HL-60 (cell line): Measurements from ENCODE around the gene KCNMA1.

Experiments
- DNase-seq, 2 experiments: peaks; one replicate each; pipeline ENCODE4 v3.0.0-alpha.2; 2010 to 2020; ENCODE audit warnings: low read depth in 1 of 2, low spot score in 1 of 2
- H3K27ac ChIP-seq: fragments of 250-450 bp; sonication (Bioruptor Pico); replicated peaks from 2 replicates; pipeline ENCODE4 v1.5.1; 2020; ENCODE audit warnings: mild to moderate bottlenecking, moderate library complexity
- H3K27me3 ChIP-seq: fragments of 250-450 bp; sonication (Bioruptor Pico); 2 replicates; pipeline ENCODE4 v1.5.1; 2021; ENCODE audit warnings: mild to moderate bottlenecking, moderate library complexity; ENCODE audit not compliant: insufficient read depth, poor library complexity, severe bottlenecking
- H3K4me3 ChIP-seq: replicated peaks from 2 replicates; pipeline ENCODE4 v1.5.1; 2011; ENCODE audit warnings: mild to moderate bottlenecking, control low read depth, low read length; ENCODE audit not compliant: insufficient read depth
- CTCF ChIP-seq: IDR thresholded peaks from one replicate; pipeline ENCODE4 v1.5.1; 2011; ENCODE audit warnings: low read length, control low read depth, inconsistent platforms; ENCODE audit not compliant: insufficient read depth
- GABPA ChIP-seq: IDR thresholded peaks from 2 replicates; pipeline ENCODE4 v1.6.1; 2012; ENCODE audit warnings: low read depth
- POLR2AphosphoS5 ChIP-seq: IDR thresholded peaks from 2 replicates; pipeline ENCODE4 v1.6.1; 2012; ENCODE audit warnings: low read depth
- REST ChIP-seq: IDR thresholded peaks from 2 replicates; pipeline ENCODE4 v1.6.1; 2012; ENCODE audit warnings: low read depth; ENCODE audit not compliant: insufficient replicate concordance
- SPI1 ChIP-seq: IDR thresholded peaks from 2 replicates; pipeline ENCODE4 v1.6.1; 2012; ENCODE audit warnings: low read depth, mild to moderate bottlenecking, borderline replicate concordance

Gene KCNMA1

GRCh38 chr10:77553311-77553710, 84.3 kb downstream of the KCNMA1 start:
- no peaks in the 10 kb centered on the region for H3K27me3 ChIP-seq
- H3K4me3 ChIP-seq: no peak overlapping the region
- no peak for TF ChIP-seq REST
- TF ChIP-seq CTCF: no peak
- no peak for TF ChIP-seq GABPA
- no peak for TF ChIP-seq POLR2AphosphoS5
- no peak for TF ChIP-seq SPI1
- no peak overlapping the region for H3K27ac ChIP-seq
- no peak for DNase-seq

GRCh38 chr10:77552252-77552651, 85.4 kb downstream of the KCNMA1 start:
- Histone ChIP-seq H3K4me3 (no peak overlapping the region), H3K27me3 (no peaks in the 10 kb centered on the region), H3K27ac (0 out of 2 replicates have a peak overlapping the region, but pooled peaks have one; percentile 26)
- TF ChIP-seq SPI1: peak; percentile 72; the same call in 1 of the 2 replicates
- TF ChIP-seq GABPA: no peak
- peak; percentile 13 to 56 for DNase-seq

GRCh38 chr10:77550378-77550777, 87.2 kb downstream of the KCNMA1 start:
- DNase-seq: no peak
- H3K27me3 ChIP-seq: no peaks in the 10 kb centered on the region
- no peak for TF ChIP-seq POLR2AphosphoS5
- TF ChIP-seq GABPA: no peak
- TF ChIP-seq CTCF: no peak
- TF ChIP-seq SPI1: no peak
- TF ChIP-seq REST: no peak
- no peak overlapping the region for H3K4me3 ChIP-seq
- H3K27ac ChIP-seq: no peak overlapping the region

GRCh38 chr10:77548671-77549070, 88.9 kb downstream of the KCNMA1 start:
- no peak overlapping the region for H3K4me3 ChIP-seq
- H3K27ac ChIP-seq: no peak overlapping the region
- TF ChIP-seq CTCF: no peak
- TF ChIP-seq REST: no peak
- no peak for TF ChIP-seq GABPA
- TF ChIP-seq SPI1: no peak
- no peak for TF ChIP-seq POLR2AphosphoS5
- no peak for DNase-seq
- no peaks in the 10 kb centered on the region for H3K27me3 ChIP-seq
